ENCODE data around the gene SUN1.

Gene SUN1

DNA sequence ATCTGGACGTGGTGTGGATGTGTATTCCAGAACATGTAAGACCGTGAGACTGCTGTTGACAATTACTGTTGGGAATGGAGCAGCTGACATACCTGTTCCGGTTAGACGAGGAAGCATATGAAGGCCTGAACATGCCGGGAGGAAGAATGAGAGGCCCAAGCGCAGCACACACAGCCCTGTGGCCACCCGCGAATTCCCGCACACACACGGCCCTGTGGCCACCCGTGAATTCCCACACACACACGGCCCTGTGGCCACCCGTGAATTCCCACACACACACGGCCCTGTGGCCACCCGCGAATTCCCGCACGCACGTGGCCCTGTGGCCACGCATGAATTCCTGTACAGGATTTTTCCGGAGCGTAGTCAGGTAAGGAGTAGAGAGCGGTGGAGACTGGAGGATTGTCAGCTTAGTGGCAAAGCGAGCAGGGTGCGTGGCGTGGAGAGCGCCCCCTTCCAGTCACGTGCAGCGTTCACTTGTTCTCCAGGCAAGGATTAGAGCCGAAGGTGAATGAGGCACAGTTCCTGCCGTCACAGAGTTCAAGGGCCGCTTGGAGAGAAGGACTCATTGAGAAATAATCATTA, 9.5 kb upstream of the SUN1 start:
- no peak for DNase-seq (ENCODE audit: insufficient read length, low spot score)
- FAIRE-seq: no peak
- TF ChIP-seq, protein P1, sequence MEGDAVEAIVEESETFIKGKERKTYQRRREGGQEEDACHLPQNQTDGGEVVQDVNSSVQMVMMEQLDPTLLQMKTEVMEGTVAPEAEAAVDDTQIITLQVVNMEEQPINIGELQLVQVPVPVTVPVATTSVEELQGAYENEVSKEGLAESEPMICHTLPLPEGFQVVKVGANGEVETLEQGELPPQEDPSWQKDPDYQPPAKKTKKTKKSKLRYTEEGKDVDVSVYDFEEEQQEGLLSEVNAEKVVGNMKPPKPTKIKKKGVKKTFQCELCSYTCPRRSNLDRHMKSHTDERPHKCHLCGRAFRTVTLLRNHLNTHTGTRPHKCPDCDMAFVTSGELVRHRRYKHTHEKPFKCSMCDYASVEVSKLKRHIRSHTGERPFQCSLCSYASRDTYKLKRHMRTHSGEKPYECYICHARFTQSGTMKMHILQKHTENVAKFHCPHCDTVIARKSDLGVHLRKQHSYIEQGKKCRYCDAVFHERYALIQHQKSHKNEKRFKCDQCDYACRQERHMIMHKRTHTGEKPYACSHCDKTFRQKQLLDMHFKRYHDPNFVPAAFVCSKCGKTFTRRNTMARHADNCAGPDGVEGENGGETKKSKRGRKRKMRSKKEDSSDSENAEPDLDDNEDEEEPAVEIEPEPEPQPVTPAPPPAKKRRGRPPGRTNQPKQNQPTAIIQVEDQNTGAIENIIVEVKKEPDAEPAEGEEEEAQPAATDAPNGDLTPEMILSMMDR (IDR thresholded peaks at IDR 0.05; ENCODE audit: insufficient read depth, missing control alignments): peak; percentile 18

DNA sequence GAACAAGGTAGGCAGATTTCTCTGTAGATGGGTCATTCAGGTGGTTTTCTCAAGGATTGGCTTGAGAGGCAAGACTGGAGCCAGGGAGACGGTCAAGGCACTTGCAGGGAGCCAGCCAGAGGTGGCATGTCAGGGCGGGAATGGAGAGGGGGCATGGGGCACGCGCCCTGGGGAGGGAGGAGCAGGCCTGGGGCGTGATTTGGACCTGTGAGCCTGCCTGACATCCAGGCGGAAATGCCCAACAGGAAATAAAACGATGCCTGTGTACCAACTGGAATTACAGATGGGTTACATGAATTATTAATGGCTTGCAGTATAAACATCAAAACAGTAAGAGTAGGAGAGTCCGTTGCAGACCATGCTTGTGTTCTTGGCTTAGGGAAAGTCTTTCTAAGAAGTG, 8.6 kb upstream of the SUN1 start:
- TF ChIP-seq, protein P1 (IDR thresholded peaks at IDR 0.05; ENCODE audit: insufficient read depth, missing control alignments): no peak
- FAIRE-seq: no peak
- no peak for DNase-seq (ENCODE audit: insufficient read length, low spot score)

DNA sequence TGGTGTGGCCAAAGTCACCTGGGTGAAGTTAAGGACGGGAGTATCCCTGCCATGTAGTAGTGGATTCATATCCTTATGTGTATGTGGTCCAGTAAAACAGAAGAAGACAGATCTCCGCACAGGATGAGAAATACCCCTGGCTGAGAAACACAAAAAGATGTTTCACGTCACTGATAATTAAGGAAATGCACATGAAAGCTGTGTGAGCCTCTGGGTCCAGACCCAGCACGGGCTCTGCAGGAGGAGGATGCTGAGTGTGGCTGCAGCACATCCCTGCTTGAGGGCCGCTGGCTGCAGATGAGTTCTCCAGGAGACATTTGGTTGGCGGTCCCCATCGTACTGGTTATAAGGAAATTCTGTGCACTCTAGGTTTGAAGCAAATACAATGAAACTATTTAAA, 8.2 kb upstream of the SUN1 start:
- TF ChIP-seq, protein P1 (IDR thresholded peaks at IDR 0.05; ENCODE audit: insufficient read depth, missing control alignments): no peak
- FAIRE-seq: no peak
- DNase-seq (ENCODE audit: insufficient read length, low spot score): no peak

DNA sequence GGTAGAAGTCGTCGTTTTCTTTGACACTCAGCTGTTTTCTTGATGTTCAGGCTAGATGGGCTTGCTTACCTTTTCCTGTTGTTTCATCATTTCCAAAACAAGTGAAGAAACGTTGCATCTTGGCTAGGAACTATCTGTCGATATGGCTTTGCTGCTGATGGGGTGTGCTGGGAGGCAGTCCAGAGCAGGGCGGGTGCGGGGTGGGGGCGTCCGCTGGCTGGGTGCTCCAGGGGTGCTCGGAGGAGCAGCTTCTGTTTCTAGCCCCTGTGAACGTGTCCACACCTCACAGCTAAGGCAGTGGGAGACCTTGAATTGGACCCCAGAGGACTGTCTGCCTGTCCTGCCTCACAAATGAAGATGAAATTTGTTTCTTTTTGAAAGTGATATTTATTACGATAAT, 7.6 kb upstream of the SUN1 start:
- TF ChIP-seq, protein P1 (IDR thresholded peaks at IDR 0.05; ENCODE audit: insufficient read depth, missing control alignments): no peak
- DNase-seq (ENCODE audit: insufficient read length, low spot score) (no peak), FAIRE-seq (no peak)

DNA sequence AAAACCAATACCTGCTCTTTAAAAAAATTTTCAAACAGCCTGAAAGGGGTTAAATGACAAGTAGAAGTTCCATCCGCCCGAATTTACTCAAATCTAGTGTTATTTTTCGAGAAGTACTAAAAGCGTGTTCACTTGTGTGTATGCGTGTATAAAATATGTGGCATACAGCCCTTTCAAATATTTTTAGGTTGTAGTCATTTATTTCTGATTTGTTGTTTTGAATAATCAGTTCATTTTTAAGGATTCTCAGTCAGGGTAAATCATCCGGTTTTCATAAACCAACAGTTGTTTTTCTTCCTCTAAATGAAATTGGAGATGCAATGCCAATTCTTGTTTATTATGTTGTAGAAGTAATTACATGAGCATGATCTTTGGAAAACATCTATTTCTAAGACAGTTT, 6.9 kb upstream of the SUN1 start:
- no peak for FAIRE-seq
- TF ChIP-seq, protein P1 (IDR thresholded peaks at IDR 0.05; ENCODE audit: insufficient read depth, missing control alignments): no peak
- DNase-seq (ENCODE audit: insufficient read length, low spot score): no peak

DNA sequence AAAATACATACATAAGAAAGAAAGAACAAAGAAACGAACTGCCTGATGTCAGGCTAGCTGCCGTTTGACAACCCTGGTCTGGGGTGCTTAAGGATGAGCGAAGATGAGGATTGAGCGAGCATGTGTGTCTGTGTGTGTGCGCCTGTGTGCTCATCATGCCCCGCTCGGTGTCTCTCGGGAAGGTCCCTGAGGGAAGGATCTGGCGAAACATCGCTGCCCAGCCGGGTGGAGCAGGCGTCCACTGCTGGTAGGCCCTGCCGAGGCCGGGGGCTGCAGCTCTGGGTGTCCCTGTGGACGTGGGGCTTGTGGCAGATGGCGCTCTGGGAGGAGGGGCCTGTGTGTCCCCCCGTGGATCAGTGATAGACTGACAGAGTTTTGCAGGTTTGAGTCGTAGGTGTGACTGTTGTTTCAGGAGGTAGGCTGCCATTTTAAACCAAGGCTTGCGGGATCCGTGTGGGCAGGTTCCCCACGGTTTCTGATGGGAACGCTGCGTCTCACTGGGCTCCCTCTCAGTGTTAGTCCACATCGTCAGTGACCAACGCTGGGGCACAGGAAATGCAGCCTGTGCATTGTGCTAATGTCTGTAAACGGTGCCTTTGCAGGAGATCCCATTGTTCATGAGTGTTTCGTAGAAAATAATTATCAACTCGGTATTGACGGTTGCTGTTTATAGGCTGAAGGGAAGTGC, 5.9 kb upstream of the SUN1 start:
- DNase-seq (ENCODE audit: insufficient read length, low spot score) (no peak), FAIRE-seq (no peak)
- TF ChIP-seq, protein P1 (IDR thresholded peaks at IDR 0.05; ENCODE audit: insufficient read depth, missing control alignments): no peak

Measured in D721Med (cell line).